Measurements from ENCODE around the gene PSMD5.
A peak's percentile ranks its signal among the peaks of the same experiment; 100 is the strongest.

Gene PSMD5

GRCh38 chr9:120868676-120869359 is 26.1 kb upstream of the PSMD5 start:
- no peaks in the 10 kb centered on the region for H3K9me2 ChIP-seq (replicated peaks; ENCODE audit: control insufficient read depth, low read length)
- H3K36me3 ChIP-seq (ENCODE audit: control insufficient read depth, low read length) = peaks cover 87% of the 10 kb centered on the region
- TF ChIP-seq CTCF (IDR thresholded peaks at IDR 0.05; ENCODE audit: low read depth, low read length, poor library complexity, severe bottlenecking) (peak; percentile 94), EZH2phosphoT487 (IDR thresholded peaks at IDR 0.05; ENCODE audit: borderline replicate concordance, low read length) (no peak)
- peak overlapping the region; percentile 69 for H3K27ac ChIP-seq (ENCODE audit: low read depth, low read length)
- peaks cover 16% of the 10 kb centered on the region for H3K79me2 ChIP-seq (ENCODE audit: control insufficient read depth, low read length)
- peaks cover 39% of the 10 kb centered on the region for H3K4me1 ChIP-seq (ENCODE audit: control insufficient read depth, low read length)
- no peaks in the 10 kb centered on the region for H3K9me3 ChIP-seq (ENCODE audit: control insufficient read depth, insufficient read depth, low read length)
- no peaks in the 10 kb centered on the region for H4K20me1 ChIP-seq (ENCODE audit: control insufficient read depth, insufficient read depth, low read depth, low read length)
- H3K4me3 ChIP-seq (ENCODE audit: low read length) = peak overlapping the region; percentile 71
- H3K27me3 ChIP-seq (ENCODE audit: control insufficient read depth, low read length) = no peaks in the 10 kb centered on the region
- H3K4me2 ChIP-seq (ENCODE audit: low read length) = peak overlapping the region; percentile 85
- H3F3A ChIP-seq (ENCODE audit: control insufficient read depth, insufficient read depth) = peaks cover 23% of the 10 kb centered on the region

- Histone ChIP-seq H3K27ac (ENCODE audit: low read depth, low read length) (no peak overlapping the region), H3K4me3 (ENCODE audit: low read length) (peak overlapping the region; percentile 52), H3K9me3 (ENCODE audit: control insufficient read depth, insufficient read depth, low read length) (no peaks in the 10 kb centered on the region), H3K4me2 (ENCODE audit: low read length) (peak overlapping the region; percentile 85), H3K27me3 (ENCODE audit: control insufficient read depth, low read length) (no peaks in the 10 kb centered on the region), H3K36me3 (ENCODE audit: control insufficient read depth, low read length) (peaks cover 87% of the 10 kb centered on the region), H3K9me2 (replicated peaks; ENCODE audit: control insufficient read depth, low read length) (no peaks in the 10 kb centered on the region), H3K4me1 (ENCODE audit: control insufficient read depth, low read length) (peaks cover 34% of the 10 kb centered on the region), H3F3A (ENCODE audit: control insufficient read depth, insufficient read depth) (peaks cover 17% of the 10 kb centered on the region), H4K20me1 (ENCODE audit: control insufficient read depth, insufficient read depth, low read depth, low read length) (no peaks in the 10 kb centered on the region), H3K79me2 (ENCODE audit: control insufficient read depth, low read length) (peaks cover 16% of the 10 kb centered on the region)
- TF ChIP-seq EZH2phosphoT487 (IDR thresholded peaks at IDR 0.05; ENCODE audit: borderline replicate concordance, low read length) = no peak
- TF ChIP-seq CTCF (IDR thresholded peaks at IDR 0.05; ENCODE audit: low read depth, low read length, poor library complexity, severe bottlenecking) = no peak
These were observed 25.6 kb upstream of the PSMD5 start for GRCh38 chr9:120868339-120868675.

- peak overlapping the region; percentile 52 for H3K4me3 ChIP-seq (ENCODE audit: low read length)
- H3K27ac ChIP-seq (ENCODE audit: low read depth, low read length) = no peak overlapping the region
- no peaks in the 10 kb centered on the region for H3K9me3 ChIP-seq (ENCODE audit: control insufficient read depth, insufficient read depth, low read length)
- peaks cover 16% of the 10 kb centered on the region for H3K79me2 ChIP-seq (ENCODE audit: control insufficient read depth, low read length)
- H3K4me1 ChIP-seq (ENCODE audit: control insufficient read depth, low read length) = peaks cover 29% of the 10 kb centered on the region
- no peaks in the 10 kb centered on the region for H3K27me3 ChIP-seq (ENCODE audit: control insufficient read depth, low read length)
- peaks cover 17% of the 10 kb centered on the region for H3F3A ChIP-seq (ENCODE audit: control insufficient read depth, insufficient read depth)
- peak overlapping the region; percentile 85 for H3K4me2 ChIP-seq (ENCODE audit: low read length)
- H3K9me2 ChIP-seq (replicated peaks; ENCODE audit: control insufficient read depth, low read length) = no peaks in the 10 kb centered on the region
- no peak for TF ChIP-seq EZH2phosphoT487 (IDR thresholded peaks at IDR 0.05; ENCODE audit: borderline replicate concordance, low read length)
- no peak for TF ChIP-seq CTCF (IDR thresholded peaks at IDR 0.05; ENCODE audit: low read depth, low read length, poor library complexity, severe bottlenecking)
- H3K36me3 ChIP-seq (ENCODE audit: control insufficient read depth, low read length) = peaks cover 87% of the 10 kb centered on the region
- H4K20me1 ChIP-seq (ENCODE audit: control insufficient read depth, insufficient read depth, low read depth, low read length) = no peaks in the 10 kb centered on the region
These were observed 25.1 kb upstream of the PSMD5 start for GRCh38 chr9:120867676-120868338.
